Measurements from ENCODE around the gene MEDAG. TPM values are rescaled to one million over a fixed set of nuclear protein-coding genes. Genes with fewer than 3 reads are reported as not detected.

The MEDAG gene
- total and polyA plus RNA-seq, 2 donors (not counting 1 experiment from before 2014, with no cell fraction given): 0.12 TPM; not detected in 1

- no peak overlapping the region for H3K4me3 Mint-ChIP-seq
- TF ChIP-seq CTCF (IDR thresholded peaks at IDR 0.05): no peak
- no peak for TF ChIP-seq EZH2 (IDR thresholded peaks at IDR 0.05; ENCODE audit: borderline replicate concordance, insufficient read depth, low read depth, low read length, poor library complexity, severe bottlenecking)
Measured at GRCh38 chr13:30862707-30863106, 43.4 kb upstream of the MEDAG start.

GRCh38 chr13:30863231-30863630, 42.8 kb upstream of the MEDAG start:
- no peak for DNase-seq
- CTCF ChIA-PET: interaction anchor here (0.6 to 6.4 kb wide), 3 partner anchors 69 to 1092 kb away, joined by 3 to 53 read pairs (median 5); no protein-coding TSS in a partner anchor
- no peaks in the 10 kb centered on the region for H3K36me3 ChIP-seq (replicated peaks in 1 of 2; ENCODE audit: control extremely low read depth in 1 of 2, control insufficient read depth in 1 of 2, extremely low read depth in 1 of 2, insufficient read depth in 2 of 2, low read length in 1 of 2)
- peaks cover 11% of the 10 kb centered on the region for H3K27me3 Mint-ChIP-seq
- peaks cover 2% of the 10 kb centered on the region for H3K4me1 Mint-ChIP-seq
- peaks cover 0 to 6% (median 2%) of the 10 kb centered on the region in 4 experiments for H3K27me3 ChIP-seq (replicated peaks in 1 of 4; ENCODE audit: control extremely low read depth in 1 of 4, control insufficient read depth in 3 of 4, insufficient read depth in 4 of 4, low read length in 3 of 4)
- WGBS (ENCODE audit: insufficient coverage): 85% methylated on average over 8 of the region's 8 CpGs
- H3K9me3 ChIP-seq (ENCODE audit: control extremely low read depth in 1 of 3, control insufficient read depth in 2 of 3, insufficient read depth in 1 of 3, low read length in 2 of 3): peaks cover 0 to 6% (median 0%) of the 10 kb centered on the region in 3 donors
- ATAC-seq (ENCODE audit: low read depth): no peak
- intact Hi-C loops (cut with micrococcal nuclease): no loop called here
- POLR2A ChIA-PET: no interaction called here
- H3K4me3 ChIP-seq (ENCODE audit: control extremely low read depth in 1 of 5, extremely low read depth in 1 of 5, insufficient read depth in 1 of 5, low read depth in 2 of 5, low read length in 4 of 5): no peak overlapping the region
- H3K79me2 ChIP-seq (ENCODE audit: control insufficient read depth, insufficient read depth, low read length): no peaks in the 10 kb centered on the region
- H4K20me1 ChIP-seq (ENCODE audit: control insufficient read depth, insufficient read depth, low read length, poor library complexity, severe bottlenecking): no peaks in the 10 kb centered on the region
- no peak overlapping the region for H3K9ac ChIP-seq (ENCODE audit: low read length)
- no peaks in the 10 kb centered on the region for H3K9me3 Mint-ChIP-seq (ENCODE audit: insufficient read depth)
- H3K4me3 Mint-ChIP-seq: no peak overlapping the region
- TF ChIP-seq EZH2 (IDR thresholded peaks at IDR 0.05; ENCODE audit: borderline replicate concordance, insufficient read depth, low read depth, low read length, poor library complexity, severe bottlenecking): no peak
- TF ChIP-seq CTCF (IDR thresholded peaks at IDR 0.05): no peak
- H3K27ac Mint-ChIP-seq: no peak overlapping the region
- H3K4me2 ChIP-seq (replicated peaks; ENCODE audit: low read depth, low read length, poor library complexity, severe bottlenecking): no peak overlapping the region
- H3K27ac ChIP-seq (ENCODE audit: low read length in 2 of 2): no peak overlapping the region
- peaks cover 0 to 2% of the 10 kb centered on the region in 2 donors for H3K4me1 ChIP-seq (ENCODE audit: control insufficient read depth in 2 of 2, insufficient read depth in 2 of 2, low read length in 2 of 2)
- H2AFZ ChIP-seq (ENCODE audit: insufficient read depth, low read depth, low read length, poor library complexity, severe bottlenecking): no peak overlapping the region

More at GRCh38 chr13:30862707-30863106, 43.4 kb upstream of the MEDAG start:
- Histone ChIP-seq H3K79me2 (ENCODE audit: control insufficient read depth, insufficient read depth, low read length) (no peaks in the 10 kb centered on the region), H2AFZ (ENCODE audit: insufficient read depth, low read depth, low read length, poor library complexity, severe bottlenecking) (no peak overlapping the region), H4K20me1 (ENCODE audit: control insufficient read depth, insufficient read depth, low read length, poor library complexity, severe bottlenecking) (no peaks in the 10 kb centered on the region), H3K36me3 (replicated peaks in 1 of 2; ENCODE audit: control extremely low read depth in 1 of 2, control insufficient read depth in 1 of 2, extremely low read depth in 1 of 2, insufficient read depth in 2 of 2, low read length in 1 of 2) (no peaks in the 10 kb centered on the region), H3K9me3 (ENCODE audit: control extremely low read depth in 1 of 3, control insufficient read depth in 2 of 3, insufficient read depth in 1 of 3, low read length in 2 of 3) (peaks cover 0 to 9% (median 0%) of the 10 kb centered on the region in 3 donors), H3K4me3 (ENCODE audit: control extremely low read depth in 1 of 5, extremely low read depth in 1 of 5, insufficient read depth in 1 of 5, low read depth in 2 of 5, low read length in 4 of 5) (no peak overlapping the region), H3K4me1 (ENCODE audit: control insufficient read depth in 2 of 2, insufficient read depth in 2 of 2, low read length in 2 of 2) (peaks cover 0 to 2% of the 10 kb centered on the region in 2 donors), H3K27ac (ENCODE audit: low read length in 2 of 2) (no peak overlapping the region), H3K9ac (ENCODE audit: low read length) (no peak overlapping the region), H3K4me2 (replicated peaks; ENCODE audit: low read depth, low read length, poor library complexity, severe bottlenecking) (no peak overlapping the region), H3K27me3 (replicated peaks in 1 of 4; ENCODE audit: control extremely low read depth in 1 of 4, control insufficient read depth in 3 of 4, insufficient read depth in 4 of 4, low read length in 3 of 4) (peaks cover 0 to 6% (median 2%) of the 10 kb centered on the region in 4 experiments)
- ATAC-seq (ENCODE audit: low read depth): no peak
- ChIA-PET POLR2A (no interaction called here), CTCF (interaction anchor here (0.6 to 6.4 kb wide), 2 partner anchors 68 to 730 kb away, joined by 3 to 53 read pairs; no protein-coding TSS in a partner anchor)
- intact Hi-C loops (cut with micrococcal nuclease): no loop called here
- peaks cover 2% of the 10 kb centered on the region for H3K4me1 Mint-ChIP-seq
- WGBS (ENCODE audit: insufficient coverage): 75% methylated on average over 14 of the region's 17 CpGs
- no peaks in the 10 kb centered on the region for H3K9me3 Mint-ChIP-seq (ENCODE audit: insufficient read depth)
- H3K27ac Mint-ChIP-seq: no peak overlapping the region
- DNase-seq: no peak
- H3K27me3 Mint-ChIP-seq: peaks cover 11% of the 10 kb centered on the region
